ENCODE data around the gene ZNF853. TPM values are rescaled to one million over a fixed set of nuclear protein-coding genes. Genes with fewer than 3 reads are reported as not detected.

The ZNF853 gene
- total and polyA plus RNA-seq, 10 of the 15 experiments (the other 5 are each of a cell fraction or from before 2014, with no cell fraction given) = 0.04 to 0.26 (median 0.05) TPM; not detected in 4

DNA sequence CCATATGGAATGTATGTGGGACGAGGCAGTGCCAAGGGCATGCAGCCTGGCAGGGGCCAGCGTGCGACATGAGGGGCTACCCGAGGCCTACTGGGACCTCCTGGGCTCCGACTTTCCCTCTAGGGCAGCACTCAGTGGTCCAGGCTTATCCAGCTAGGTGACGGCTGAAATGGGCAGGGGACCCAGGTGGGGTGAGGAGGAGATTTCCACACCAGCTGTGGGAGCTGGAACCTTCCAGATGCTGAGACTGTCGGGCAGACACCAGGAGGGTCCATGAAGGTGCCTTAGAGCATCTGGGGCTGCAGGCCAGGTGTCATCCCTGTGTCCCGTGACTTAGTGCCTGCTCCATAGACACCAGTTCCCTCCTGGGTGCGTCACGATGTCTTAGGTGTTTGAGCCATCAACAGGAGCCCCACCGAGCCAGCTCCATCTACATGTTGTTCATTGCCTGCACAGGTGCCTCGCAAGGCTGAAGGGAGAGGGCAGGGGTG lies 35.2 kb downstream of the ZNF853 start:
- TF ChIP-seq, protein P1, sequence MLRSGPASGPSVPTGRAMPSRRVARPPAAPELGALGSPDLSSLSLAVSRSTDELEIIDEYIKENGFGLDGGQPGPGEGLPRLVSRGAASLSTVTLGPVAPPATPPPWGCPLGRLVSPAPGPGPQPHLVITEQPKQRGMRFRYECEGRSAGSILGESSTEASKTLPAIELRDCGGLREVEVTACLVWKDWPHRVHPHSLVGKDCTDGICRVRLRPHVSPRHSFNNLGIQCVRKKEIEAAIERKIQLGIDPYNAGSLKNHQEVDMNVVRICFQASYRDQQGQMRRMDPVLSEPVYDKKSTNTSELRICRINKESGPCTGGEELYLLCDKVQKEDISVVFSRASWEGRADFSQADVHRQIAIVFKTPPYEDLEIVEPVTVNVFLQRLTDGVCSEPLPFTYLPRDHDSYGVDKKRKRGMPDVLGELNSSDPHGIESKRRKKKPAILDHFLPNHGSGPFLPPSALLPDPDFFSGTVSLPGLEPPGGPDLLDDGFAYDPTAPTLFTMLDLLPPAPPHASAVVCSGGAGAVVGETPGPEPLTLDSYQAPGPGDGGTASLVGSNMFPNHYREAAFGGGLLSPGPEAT (IDR thresholded peaks at IDR 0.05; ENCODE audit: low read depth) = no peak
- TF ChIP-seq IRF4 (IDR thresholded peaks at IDR 0.05; ENCODE audit: low read depth, low read length) = no peak
- TF ChIP-seq EZH2 (IDR thresholded peaks at IDR 0.05; ENCODE audit: borderline replicate concordance, control insufficient read depth, low read depth, low read length) = no peak
- TF ChIP-seq SRF (IDR thresholded peaks at IDR 0.05; ENCODE audit: low read depth in 2 of 2, low read length in 2 of 2) = no peak
- TF ChIP-seq, protein P2, sequence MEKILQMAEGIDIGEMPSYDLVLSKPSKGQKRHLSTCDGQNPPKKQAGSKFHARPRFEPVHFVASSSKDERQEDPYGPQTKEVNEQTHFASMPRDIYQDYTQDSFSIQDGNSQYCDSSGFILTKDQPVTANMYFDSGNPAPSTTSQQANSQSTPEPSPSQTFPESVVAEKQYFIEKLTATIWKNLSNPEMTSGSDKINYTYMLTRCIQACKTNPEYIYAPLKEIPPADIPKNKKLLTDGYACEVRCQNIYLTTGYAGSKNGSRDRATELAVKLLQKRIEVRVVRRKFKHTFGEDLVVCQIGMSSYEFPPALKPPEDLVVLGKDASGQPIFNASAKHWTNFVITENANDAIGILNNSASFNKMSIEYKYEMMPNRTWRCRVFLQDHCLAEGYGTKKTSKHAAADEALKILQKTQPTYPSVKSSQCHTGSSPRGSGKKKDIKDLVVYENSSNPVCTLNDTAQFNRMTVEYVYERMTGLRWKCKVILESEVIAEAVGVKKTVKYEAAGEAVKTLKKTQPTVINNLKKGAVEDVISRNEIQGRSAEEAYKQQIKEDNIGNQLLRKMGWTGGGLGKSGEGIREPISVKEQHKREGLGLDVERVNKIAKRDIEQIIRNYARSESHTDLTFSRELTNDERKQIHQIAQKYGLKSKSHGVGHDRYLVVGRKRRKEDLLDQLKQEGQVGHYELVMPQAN (conservative IDR thresholded peaks at IDR 0.05) = no peak
- no peak for TF ChIP-seq CEBPB (IDR thresholded peaks at IDR 0.05; ENCODE audit: borderline replicate concordance in 1 of 2, low read depth in 2 of 2, low read length in 2 of 2)
- no peak for TF ChIP-seq STAT1 (conservative IDR thresholded peaks at IDR 0.05)
- no peak for TF ChIP-seq MEF2B (IDR thresholded peaks at IDR 0.05; ENCODE audit: partially characterized antibody, poor library complexity, severe bottlenecking)
- no peak for TF ChIP-seq ZBTB4 (CRISPR knock-in tag; IDR thresholded peaks at IDR 0.05)
- no peak for TF ChIP-seq PAX5 (IDR thresholded peaks at IDR 0.05; ENCODE audit: borderline replicate concordance, low read depth, low read length)
- no peak for TF ChIP-seq HCFC1 (IDR thresholded peaks at IDR 0.05; ENCODE audit: low read length)
- TF ChIP-seq JUND (IDR thresholded peaks at IDR 0.05; ENCODE audit: low read depth, low read length) = no peak
- TF ChIP-seq FOS (IDR thresholded peaks at IDR 0.05; ENCODE audit: borderline replicate concordance, extremely low read depth, insufficient read length) = no peak
- POLR2A ChIA-PET = interaction anchor here (1.0 kb wide), 1 partner anchor 203 kb away, joined by 5 read pairs; the partner anchor contains the start of gene DAGLB
- Histone ChIP-seq H2AFZ (ENCODE audit: control insufficient read depth, low read depth, low read length) (no peak overlapping the region), H3K4me3 (no peak overlapping the region), H3K4me1 (ENCODE audit: control insufficient read depth, insufficient read depth, low read length) (no peaks in the 10 kb centered on the region), H3K79me2 (ENCODE audit: control insufficient read depth, insufficient read depth, low read length) (no peaks in the 10 kb centered on the region), H3K4me2 (ENCODE audit: control insufficient read depth, insufficient read depth) (no peak overlapping the region), H3K9ac (ENCODE audit: control insufficient read depth, insufficient read depth, low read length) (no peak overlapping the region), H3K27ac (ENCODE audit: control insufficient read depth, insufficient read depth) (no peak overlapping the region), H3K9me3 (replicated peaks; ENCODE audit: control insufficient read depth, insufficient read depth, low read length) (peaks cover 13% of the 10 kb centered on the region; the same call in 2 of the 3 replicates), H3K27me3 (replicated peaks in 1 of 2; ENCODE audit: control insufficient read depth in 2 of 2, insufficient read depth in 2 of 2, low read length in 1 of 2) (no peaks in the 10 kb centered on the region), H4K20me1 (ENCODE audit: control insufficient read depth, insufficient read depth) (no peaks in the 10 kb centered on the region), H3K36me3 (ENCODE audit: control insufficient read depth in 2 of 2, insufficient read depth in 2 of 2, low read length in 1 of 2) (peaks cover 13 to 40% of the 10 kb centered on the region in 2 experiments)
- no TSS peak for BruUV-seq (replicated peaks)
- RAD21 ChIA-PET (ENCODE audit: unreplicated experiment) = no interaction called here
- WGBS (ENCODE audit: insufficient coverage, insufficient replicate concordance, low lambda C conversion rate, missing lambda C conversion rate) = 97% methylated on average over 12 of the region's 12 CpGs
- SMC1A ChIA-PET (ENCODE audit: uncharacterized antibody, unreplicated experiment) = no interaction called here
- CTCF ChIA-PET = no interaction called here
- ATAC-seq (no peak), DNase-seq (ENCODE audit: low read depth, low spot score) (no peak), FAIRE-seq (no peak)
- intact Hi-C loops (cut with micrococcal nuclease; ENCODE audit: unreplicated experiment) = no loop called here
- in situ Hi-C loops (cut with MboI) = no loop called here
